Keratinocyte (primary cell): Measurements from ENCODE around the gene ANKRD6. TPM values are rescaled to one million over a fixed set of nuclear protein-coding genes. Genes with fewer than 3 reads are reported as not detected.

ENCODE experiments used
- DNase-seq: peaks from one replicate; pipeline ENCODE4 v3.0.0-alpha.2; 2011; ENCODE audit warnings: low read depth, missing footprints, low spot score
- FAIRE-seq: peaks from 2 replicates; lab custom pipeline; 2011; peaks lifted over from hg19 to GRCh38; lab: Jason Lieb, UNC
- H2AFZ ChIP-seq: 2 replicates; pipeline ENCODE4 v1.6.0; 2012; ENCODE audit warnings: low read length, control low read depth, inconsistent platforms; ENCODE audit not compliant: control insufficient read depth
- H3K27ac ChIP-seq: 2 replicates; pipeline ENCODE4 v1.5.1; 2011; ENCODE audit warnings: low read length; ENCODE audit not compliant: control insufficient read depth, insufficient read depth
- H3K27me3 ChIP-seq: 3 replicates; pipeline ENCODE4 v1.6.0; 2011; ENCODE audit warnings: low read length; ENCODE audit not compliant: control insufficient read depth, insufficient read depth; ENCODE audit errors: extremely low read depth
- H3K36me3 ChIP-seq, 2 experiments: 2 replicates in 1 of 2; 3 replicates in 1 of 2; pipeline ENCODE4 v1.5.1; 2011; ENCODE audit warnings: low read length in 2 of 2, mild to moderate bottlenecking in 1 of 2; ENCODE audit not compliant: control insufficient read depth in 2 of 2, insufficient read depth in 2 of 2; ENCODE audit errors: extremely low read depth in 1 of 2
- H3K4me1 ChIP-seq: 3 replicates; pipeline ENCODE4 v1.5.1; 2011; ENCODE audit warnings: low read length; ENCODE audit not compliant: control insufficient read depth, insufficient read depth; ENCODE audit errors: extremely low read depth
- H3K4me2 ChIP-seq: 3 replicates; pipeline ENCODE4 v1.6.0; 2011; ENCODE audit warnings: low read depth, low read length; ENCODE audit not compliant: control insufficient read depth, insufficient read depth; ENCODE audit errors: extremely low read depth
- H3K4me3 ChIP-seq, 3 experiments: fragments of 200-600 bp in 1 of 3; sonication (generic) in 1 of 3; 2 replicates in 2 of 3; 3 replicates in 1 of 3; pipeline ENCODE4 v1.5.1; 2011 to 2016; ENCODE audit warnings: low read length in 3 of 3, mild to moderate bottlenecking in 3 of 3, control low read depth in 2 of 3, inconsistent platforms in 1 of 3, low read depth in 1 of 3, mixed read lengths in 1 of 3, mixed run types in 1 of 3, moderate library complexity in 1 of 3; ENCODE audit not compliant: control insufficient read depth in 2 of 3, insufficient read depth in 2 of 3; ENCODE audit errors: extremely low read depth in 1 of 3
- H3K79me2 ChIP-seq: 2 replicates; pipeline ENCODE4 v1.6.0; 2012; ENCODE audit warnings: low read length; ENCODE audit not compliant: control insufficient read depth, insufficient read depth
- H3K9ac ChIP-seq: 3 replicates; pipeline ENCODE4 v1.6.0; 2011; ENCODE audit warnings: low read length; ENCODE audit not compliant: control insufficient read depth, insufficient read depth; ENCODE audit errors: extremely low read depth
- H3K9me1 ChIP-seq: 3 replicates; pipeline ENCODE4 v1.6.0; 2011; ENCODE audit warnings: low read length; ENCODE audit not compliant: control insufficient read depth, insufficient read depth; ENCODE audit errors: extremely low read depth
- H3K9me3 ChIP-seq: 2 replicates; pipeline ENCODE4 v1.5.1; 2012; ENCODE audit warnings: low read depth, low read length; ENCODE audit not compliant: control insufficient read depth
- H4K20me1 ChIP-seq: 3 replicates; pipeline ENCODE4 v1.6.0; 2011; ENCODE audit warnings: low read length; ENCODE audit not compliant: control insufficient read depth, insufficient read depth; ENCODE audit errors: extremely low read depth
- CTCF ChIP-seq, 3 experiments: IDR thresholded peaks in 1 of 3; conservative IDR thresholded peaks in 1 of 3; optimal IDR thresholded peaks in 1 of 3; 2 replicates in 2 of 3; 3 replicates in 1 of 3; pipeline versions ENCODE3 to v1.5.1; 2011; ENCODE audit warnings: low read length in 3 of 3, mild to moderate bottlenecking in 3 of 3, moderate library complexity in 2 of 3, control low read depth in 1 of 3, inconsistent platforms in 1 of 3; ENCODE audit not compliant: insufficient read depth in 2 of 3; ENCODE audit errors: extremely low read depth in 1 of 3
- EZH2 ChIP-seq: IDR thresholded peaks from one replicate; pipeline ENCODE4 v1.6.1; 2012; ENCODE audit warnings: inconsistent platforms, mild to moderate bottlenecking, low read length, moderate library complexity
- dilution Hi-C: fragments of 300-500 bp; cut with MboI; formaldehyde crosslinking; loops from one replicate; pipeline ENCODE4 v1.7.0; 2020; ENCODE audit warnings: low sequenced_read_pairs; ENCODE audit not compliant: extremely low pct_ligation_motif_present
- polyA plus RNA-seq, 5 experiments: library from polyadenylated mRNA; depleted of rRNA in 3 of 5; stranded (reverse) in 3 of 5; stranded (forward) in 1 of 5; unstranded in 1 of 5; fragments of >200 nt; gene quantifications; 1 replicate in 1 of 5; 2 replicates in 3 of 5; 3 replicates in 1 of 5; pipeline versions ENCODE4 v1.2.1 to v1.2.3, GENCODE V29; 2011 to 2012; ENCODE audit warnings: missing spikeins in 2 of 5, low read depth in 1 of 5, low replicate concordance in 1 of 5

ANKRD6 gene
- polyA plus RNA-seq, 1 donor (not counting 4 experiments of a cell fraction or from before 2014, with no cell fraction given), result 5.7 TPM

GRCh38 chr6:89479897-89480296 lies 46.9 kb downstream of the ANKRD6 start:
- no peak for DNase-seq
- H3K9me1 ChIP-seq, result no peaks in the 10 kb centered on the region
- H3K9me3 ChIP-seq, result no peaks in the 10 kb centered on the region
- H3K36me3 ChIP-seq, result no peaks in the 10 kb centered on the region
- TF ChIP-seq EZH2 (no peak), CTCF (optimal IDR thresholded peaks at IDR 0.05 in 1 of 3, IDR thresholded peaks at IDR 0.05 in 1 of 3, conservative IDR thresholded peaks at IDR 0.05 in 1 of 3; ENCODE audit: extremely low read depth in 1 of 3, insufficient read depth in 2 of 3, low read length in 3 of 3) (no peak)
- H3K4me2 ChIP-seq, result no peak overlapping the region
- no peak overlapping the region for H3K9ac ChIP-seq
- no peaks in the 10 kb centered on the region for H4K20me1 ChIP-seq
- H3K79me2 ChIP-seq, result no peaks in the 10 kb centered on the region
- FAIRE-seq, result no peak
- no peak overlapping the region for H3K4me3 ChIP-seq
- dilution Hi-C loops, result no loop called here
- no peaks in the 10 kb centered on the region for H3K27me3 ChIP-seq
- no peaks in the 10 kb centered on the region for H3K4me1 ChIP-seq
- no peak overlapping the region for H3K27ac ChIP-seq
- no peak overlapping the region for H2AFZ ChIP-seq

- Histone ChIP-seq H3K27ac (no peak overlapping the region), H3K9me1 (no peaks in the 10 kb centered on the region), H3K4me3 (no peak overlapping the region), H4K20me1 (no peaks in the 10 kb centered on the region), H3K9ac (no peak overlapping the region), H3K4me2 (no peak overlapping the region), H2AFZ (no peak overlapping the region), H3K9me3 (no peaks in the 10 kb centered on the region), H3K4me1 (no peaks in the 10 kb centered on the region), H3K79me2 (no peaks in the 10 kb centered on the region), H3K27me3 (no peaks in the 10 kb centered on the region), H3K36me3 (no peaks in the 10 kb centered on the region)
- FAIRE-seq, result no peak
- TF ChIP-seq CTCF (optimal IDR thresholded peaks at IDR 0.05 in 1 of 3, IDR thresholded peaks at IDR 0.05 in 1 of 3, conservative IDR thresholded peaks at IDR 0.05 in 1 of 3; ENCODE audit: extremely low read depth in 1 of 3, insufficient read depth in 2 of 3, low read length in 3 of 3) (no peak), EZH2 (no peak)
- DNase-seq, result no peak
- dilution Hi-C loops, result no loop called here
These were observed 48.7 kb downstream of the ANKRD6 start for GRCh38 chr6:89481695-89482094.
